Spleen (tissue), 7 donors: ENCODE results near the gene S100A13.

Experiments used
- CTCF ChIP-seq, 11 experiments: fragments of 200-600 bp in 7 of 11; fragments of 450-650 bp in 4 of 11; sonication (generic) in 4 of 11; IDR thresholded peaks in 8 of 11; conservative IDR thresholded peaks in 3 of 11; 1 replicate in 7 of 11; 2 replicates in 4 of 11; pipeline versions ENCODE4 v1.4.0 to v1.8.0; 2016 to 2021; ENCODE audit warnings: antibody characterized with exemption in 11 of 11, inconsistent platforms in 4 of 11, mild to moderate bottlenecking in 1 of 11
- POLR2A ChIP-seq, 3 donors: fragments of 450-650 bp; IDR thresholded peaks; one replicate each; pipeline ENCODE4 v1.5.1; 2017; ENCODE audit warnings: antibody characterized with exemption in 3 of 3, mild to moderate bottlenecking in 1 of 3
- POLR2AphosphoS5 ChIP-seq, 3 donors: sonication (generic); formaldehyde crosslinking; IDR thresholded peaks; one replicate each; pipeline ENCODE4 v1.5.1; 2017; ENCODE audit warnings: antibody characterized with exemption in 3 of 3
- donor health status: DM: no; HTN: no; CAD: no; lungs with moderate emphysema.
- donor health status: DM: no; HTN: no; CAD: no.
- donor health status: DM: no; HTN: no; CAD: no.

GRCh38 chr1:153592748-153593147 is 34.6 kb downstream of the S100A13 start:
- TF ChIP-seq CTCF (IDR thresholded peaks at IDR 0.05 in 8 of 11, conservative IDR thresholded peaks at IDR 0.05 in 3 of 11) (no peak), POLR2AphosphoS5 (IDR thresholded peaks at IDR 0.05) (no peak), POLR2A (IDR thresholded peaks at IDR 0.05) (no peak)
